Heart right ventricle (tissue), 16 donors: ENCODE data around the gene DENND2D. TPM values are rescaled to one million over a fixed set of nuclear protein-coding genes. Genes with fewer than 3 reads are reported as not detected.
A peak's percentile ranks its signal among the peaks of the same experiment; 100 is the strongest.

ENCODE experiments used
- ATAC-seq, 8 donors: fragments of 200-7000 bp; cut with Tn5 transposase; one replicate each; pipeline ENCODE4 v1.9.1; 2020; ENCODE audit warnings: mild to moderate bottlenecking in 8 of 8, moderate library complexity in 8 of 8, moderate number of reproducible peaks in 1 of 8
- DNase-seq, 2 donors: peaks; one replicate each; pipeline ENCODE4 v3.0.0-alpha.2; 2020
- H3K27ac ChIP-seq, 10 donors: fragments of 200-600 bp; sonication (generic) in 2 of 10; one replicate each; pipeline versions ENCODE4 v1.5.0 to v1.8.0; 2020 to 2022; ENCODE audit warnings: mild to moderate bottlenecking in 3 of 10
- H3K27me3 ChIP-seq, 7 donors: fragments of 200-600 bp; one replicate each; pipeline ENCODE4 v1.8.0; 2021 to 2022; ENCODE audit warnings: mild to moderate bottlenecking in 2 of 7
- H3K36me3 ChIP-seq, 9 donors: fragments of 200-600 bp; sonication (generic) in 1 of 9; one replicate each; pipeline versions ENCODE4 v1.5.0 to v1.8.0; 2020 to 2022; ENCODE audit warnings: mild to moderate bottlenecking in 2 of 9
- H3K4me1 ChIP-seq, 9 donors: fragments of 200-600 bp; sonication (generic) in 1 of 9; one replicate each; pipeline versions ENCODE4 v1.5.0 to v1.8.0; 2020 to 2022; ENCODE audit warnings: mild to moderate bottlenecking in 4 of 9
- H3K4me3 ChIP-seq, 10 donors: fragments of 200-600 bp; sonication (generic) in 2 of 10; one replicate each; pipeline versions ENCODE4 v1.5.0 to v1.8.0; 2020 to 2022; ENCODE audit warnings: mild to moderate bottlenecking in 7 of 10, moderate library complexity in 2 of 10
- H3K9me3 ChIP-seq, 11 donors: fragments of 200-600 bp in 10 of 11; sonication (generic) in 2 of 11; one replicate each; pipeline versions ENCODE4 v1.5.0 to v1.8.0; 2013 to 2022; ENCODE audit warnings: mild to moderate bottlenecking in 2 of 11, control low read depth in 1 of 11, moderate library complexity in 1 of 11
- CTCF ChIP-seq, 9 donors: fragments of 200-600 bp; sonication (generic) in 2 of 9; IDR thresholded peaks; one replicate each; pipeline versions ENCODE4 v1.5.0 to v1.8.0; 2021 to 2022; ENCODE audit warnings: antibody characterized with exemption in 9 of 9, mild to moderate bottlenecking in 5 of 9, moderate library complexity in 1 of 9
- WGBS, 2 donors: extraction: QIAGEN DNeasy Blood & Tissue Kit; methylation state at CpG; one replicate each; pipeline ENCODE4 v1.1.7; 2013; ENCODE audit warnings: inconsistent platforms in 1 of 2; 5-methylcytosine and 5-hydroxymethylcytosine counted together
- intact Hi-C, 10 donors: fragments of 100-400 bp; cut with DNase I; formaldehyde crosslinking; loops; one replicate each; pipeline versions ENCODE4 v1.11.1 to v1.14.2; 2022
- polyA plus RNA-seq, 2 donors: library from polyadenylated mRNA; stranded (reverse); fragments of 200-250 nt; gene quantifications; one replicate each; pipeline ENCODE4 v1.2.3, GENCODE V29; 2013
- total RNA-seq, 10 donors: library from RNA; stranded (reverse); fragmentation: NEBNext Ultra II Directional in 3 of 10; extraction: Animal tissue kit (Norgen Biotek cat#: 25700) in 3 of 10; gene quantifications; one replicate each; pipeline versions ENCODE4 v1.2.1 to v1.2.4, GENCODE V29; 2021 to 2023
- donor health status: Arrhythmogenic right ventricular cardiomyopathy.
- donor health status: ischemic (EF 13 %, LVEDD 7.1; RV severe dilation, severe dysfunction).
- donor health status: healthy with polysubstance abuse.
- donor health status: DM: no; HTN: yes; CAD: no.
- donor health status: DM: no; HTN: no; CAD: no.
- donor health status: ischemic (EF 25% LVEDD 6.9; RV normal size, moderate dysfunction).
- donor health status: ischemic (EF 25% LVEDD 5.7; RV mildly dilated, moderate dysfunction).
- donor health status: healthy.
- donor health status: DM: yes; HTN: yes; CAD: no.
- donor health status: Ischemic cardiomyopathy.
- donor health status: ischemic (EF 35%, LVEDD 5.7; RV mildly dilated, moderate dysfunction).
- donor health status: nonischemic (EF 11% LVEDD 7.7; RV severe dilation, severe dysfunction).
- donor health status: DM: yes; HTN: yes; CAD: no.
- donor health status: PGD.
- donor health status: ischemic (EF 29% LVEDD 5.4; RV normal size, mild dysfunction).
- donor health status: nonischemic (EF 23%, LVEDD 6.1; RV moderate dilation, normal function).

Gene DENND2D
- total and polyA plus RNA-seq, 12 donors, result 0.46 to 11.9 (median 1.0) TPM

GRCh38 chr1:111201275-111202090, 1.0 kb upstream of the DENND2D start:
- ATAC-seq, result no peak
- 81 to 88% methylated on average over 5 of the region's 5 CpGs for WGBS, 2 donors
- Histone ChIP-seq H3K27me3 (peaks cover 9 to 30% (median 14%) of the 10 kb centered on the region in 7 donors), H3K36me3 (peaks cover 0 to 22% (median 0%) of the 10 kb centered on the region in 9 donors), H3K27ac (peak overlapping the region in 1 of 10 donors; percentile 93), H3K4me3 (peak overlapping the region in 1 of 10 donors; percentile 58), H3K9me3 (no peaks in the 10 kb centered on the region), H3K4me1 (peaks cover 0 to 87% (median 9%) of the 10 kb centered on the region in 9 donors)
- TF ChIP-seq CTCF (IDR thresholded peaks at IDR 0.05), result no peak
- intact Hi-C loops, result no loop called here
- DNase-seq, result no peak

GRCh38 chr1:111200802-111201161, 336 bp upstream of the DENND2D start:
- Histone ChIP-seq H3K36me3 (peaks cover 0 to 29% (median 0%) of the 10 kb centered on the region in 9 donors), H3K4me3 (peak overlapping the region in 1 of 10 donors; percentile 58), H3K9me3 (no peaks in the 10 kb centered on the region), H3K27me3 (peaks cover 9 to 27% (median 14%) of the 10 kb centered on the region in 7 donors), H3K27ac (peak overlapping the region in 2 of 10 donors; percentile 25 to 93), H3K4me1 (peaks cover 0 to 85% (median 9%) of the 10 kb centered on the region in 9 donors)
- intact Hi-C loops, result no loop called here
- no peak for TF ChIP-seq CTCF (IDR thresholded peaks at IDR 0.05)
- ATAC-seq, result no peak
- no peak for DNase-seq
- 67 to 75% methylated on average over 3 of the region's 3 CpGs for WGBS, 2 donors

- 92 to 93% methylated on average over 3 of the region's 3 CpGs for WGBS, 2 donors
Measured at GRCh38 chr1:111199329-111199728, 1.1 kb downstream of the DENND2D start.

GRCh38 chr1:111198836-111199235, 1.6 kb downstream of the DENND2D start:
- Histone ChIP-seq H3K9me3 (no peaks in the 10 kb centered on the region), H3K4me3 (peak overlapping the region in 6 of 10 donors; percentile 1 to 58 (median 14)), H3K4me1 (peaks cover 0 to 83% (median 3%) of the 10 kb centered on the region in 9 donors), H3K27me3 (peaks cover 0 to 11% (median 2%) of the 10 kb centered on the region in 7 donors), H3K36me3 (peaks cover 0 to 47% (median 0%) of the 10 kb centered on the region in 9 donors), H3K27ac (peak overlapping the region in 1 of 10 donors; percentile 93)
- DNase-seq (no peak), ATAC-seq (no peak)
- WGBS, 2 donors, result 95 to 98% methylated on average over 5 of the region's 5 CpGs
- TF ChIP-seq CTCF (IDR thresholded peaks at IDR 0.05), result no peak
- intact Hi-C loops, result no loop called here

More at GRCh38 chr1:111199329-111199728, 1.1 kb downstream of the DENND2D start:
- peaks cover 0 to 83% (median 6%) of the 10 kb centered on the region in 9 donors for H3K4me1 ChIP-seq
- no peak for DNase-seq
- H3K27me3 ChIP-seq, result peaks cover 2 to 16% (median 6%) of the 10 kb centered on the region in 7 donors
- intact Hi-C loops, result no loop called here
- ATAC-seq, result no peak
- no peak for TF ChIP-seq CTCF (IDR thresholded peaks at IDR 0.05)
- H3K27ac ChIP-seq, result peak overlapping the region in 2 of 10 donors; percentile 41 to 93
- peaks cover 0 to 42% (median 0%) of the 10 kb centered on the region in 9 donors for H3K36me3 ChIP-seq
- H3K4me3 ChIP-seq, result peak overlapping the region in 6 of 10 donors; percentile 1 to 58 (median 14)
- H3K9me3 ChIP-seq, result no peaks in the 10 kb centered on the region
